Measurements from ENCODE around the gene HSPA1B.
"Not testable (repeated sequence)": the region's sequence is repeated elsewhere in the genome, so short reads cannot be mapped to it uniquely, and the experiment has no call there.

HSPA1B gene

DNA sequence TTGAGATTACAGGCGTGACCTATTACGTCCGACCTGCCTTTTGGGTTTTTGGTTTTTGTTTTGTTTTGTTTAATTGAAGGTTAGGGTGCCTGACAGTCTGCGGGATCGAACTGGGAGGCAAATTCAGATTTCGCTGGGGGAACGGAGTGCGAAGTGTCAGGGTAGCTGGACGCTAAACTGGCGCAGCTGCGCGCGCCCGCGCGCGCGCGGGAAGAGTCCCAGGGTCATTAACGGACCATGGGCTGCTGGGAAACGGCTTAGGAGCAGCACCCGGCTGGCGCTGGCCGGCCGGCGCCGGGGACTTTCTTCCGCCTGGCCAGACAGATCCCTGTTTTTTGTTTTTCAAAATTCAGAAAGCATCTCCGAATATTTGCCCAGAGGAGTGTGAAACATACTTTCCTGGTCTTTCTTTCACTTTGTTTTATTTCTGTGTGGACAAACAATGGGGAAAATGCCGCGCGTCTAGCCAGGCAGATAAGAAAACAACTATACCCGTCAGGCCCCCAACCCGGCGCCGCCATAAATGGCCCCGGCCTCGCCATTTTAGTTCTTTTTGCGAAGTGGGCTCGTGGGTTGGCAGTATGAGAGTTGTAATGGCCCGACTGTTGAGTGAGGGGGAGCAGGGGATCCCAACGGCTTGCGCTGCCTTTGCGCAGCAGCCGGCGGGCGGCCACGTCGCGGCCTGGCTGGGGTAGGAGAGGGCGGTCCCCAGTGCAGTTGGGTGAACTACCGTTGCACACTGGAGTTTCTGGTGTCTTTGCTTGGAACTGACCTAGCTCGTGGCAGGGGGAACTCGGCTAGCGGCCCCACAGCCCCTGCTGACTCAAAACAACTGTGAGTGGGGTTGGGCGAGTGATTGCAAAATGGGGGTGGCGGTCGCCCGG is 7.1 kb downstream of the HSPA1B start:
- Histone ChIP-seq H3K4me1 (ENCODE audit: insufficient read depth, low read length) (peaks cover 8% of the 10 kb centered on the region; the same call in 1 of the 2 replicates), H3K9ac (ENCODE audit: low read depth, low read length) (peak overlapping the region; percentile 99), H3K27ac (ENCODE audit: low read length) (peak overlapping the region; percentile 93), H3K27me3 (ENCODE audit: insufficient read depth, low read length) (no peaks in the 10 kb centered on the region), H3K9me3 (ENCODE audit: insufficient read depth, low read depth, low read length) (no peaks in the 10 kb centered on the region), H3K4me3 (ENCODE audit: low read length) (peak overlapping the region; percentile 91), H3K36me3 (ENCODE audit: insufficient read depth, low read depth, low read length) (peaks cover 39% of the 10 kb centered on the region)

DNA sequence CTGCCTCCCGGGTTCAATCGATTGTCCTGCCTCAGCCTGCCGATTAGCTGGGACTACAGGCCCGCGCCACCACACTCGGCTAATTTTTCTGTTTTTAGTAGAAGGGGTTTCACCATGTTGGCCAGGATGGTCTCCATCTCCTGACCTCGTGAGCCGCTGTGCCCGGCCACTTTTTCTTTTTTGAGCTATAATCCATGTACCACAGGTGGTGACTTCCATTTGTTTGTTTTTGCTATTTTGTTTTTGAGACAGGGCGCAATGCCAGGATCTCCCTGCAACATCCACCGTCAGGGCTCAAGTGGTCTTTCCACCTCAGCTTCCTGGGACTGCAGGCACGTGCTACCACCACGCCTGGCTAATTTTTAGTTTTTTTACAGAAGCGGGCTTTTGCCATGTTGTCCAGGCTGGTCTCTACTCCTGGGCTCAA is 8.5 kb downstream of the HSPA1B start:
- H3K27ac ChIP-seq (ENCODE audit: low read length) = peak overlapping the region; percentile 12
- no peaks in the 10 kb centered on the region for H3K9me3 ChIP-seq (ENCODE audit: insufficient read depth, low read depth, low read length)
- H3K36me3 ChIP-seq (ENCODE audit: insufficient read depth, low read depth, low read length) = peaks cover 53% of the 10 kb centered on the region
- peaks cover 8% of the 10 kb centered on the region; the same call in 1 of the 2 replicates for H3K4me1 ChIP-seq (ENCODE audit: insufficient read depth, low read length)
- H3K9ac ChIP-seq (ENCODE audit: low read depth, low read length) = peak overlapping the region; percentile 99
- no peaks in the 10 kb centered on the region for H3K27me3 ChIP-seq (ENCODE audit: insufficient read depth, low read length)
- H3K4me3 ChIP-seq (ENCODE audit: low read length) = peak overlapping the region; percentile 91

DNA sequence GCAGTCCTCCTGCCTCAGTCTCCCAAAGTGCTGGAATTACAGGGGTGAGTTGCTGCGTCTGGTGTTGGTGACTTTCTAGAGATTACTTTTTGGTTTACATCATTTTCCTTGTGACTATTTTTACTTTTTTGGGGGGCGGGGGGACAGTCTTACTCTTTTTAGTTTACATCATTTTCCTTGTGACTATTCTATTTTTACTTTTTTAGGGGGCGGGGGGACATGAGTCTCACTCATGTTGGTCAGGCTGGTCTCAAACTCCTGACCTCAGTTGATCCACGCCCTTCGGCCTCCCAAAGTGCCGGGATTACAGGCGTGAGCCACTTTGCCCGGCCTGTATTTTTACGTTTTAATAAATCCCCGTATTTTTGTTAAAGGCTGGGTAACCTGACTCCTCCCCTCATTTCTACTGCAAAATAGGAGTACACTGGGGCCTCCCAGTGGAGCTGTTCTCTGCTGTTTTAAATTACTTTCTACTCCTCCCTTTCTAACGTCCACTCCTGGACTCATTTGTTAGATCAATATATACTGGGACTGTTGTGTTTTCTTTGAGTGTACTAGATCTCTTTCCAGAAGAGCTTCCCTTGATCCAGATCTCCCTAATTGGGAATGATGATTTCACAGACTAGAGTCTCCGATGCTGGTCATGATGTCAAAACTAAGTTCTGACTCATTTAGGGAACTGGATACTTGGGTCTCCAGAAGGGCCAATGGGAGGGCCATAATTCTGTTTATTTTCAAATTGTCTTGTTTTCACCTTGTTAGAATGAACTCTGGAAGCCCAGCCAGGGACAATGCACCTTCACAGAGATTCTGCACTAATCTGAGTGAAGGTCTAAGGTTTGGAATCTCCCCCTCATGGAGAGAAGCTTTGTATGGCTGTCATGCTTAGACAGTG is 9.2 kb downstream of the HSPA1B start:
- peaks cover 53% of the 10 kb centered on the region for H3K36me3 ChIP-seq (ENCODE audit: insufficient read depth, low read depth, low read length)
- peak overlapping the region; percentile 12 for H3K27ac ChIP-seq (ENCODE audit: low read length)
- H3K4me1 ChIP-seq (ENCODE audit: insufficient read depth, low read length) = peaks cover 8% of the 10 kb centered on the region; the same call in 1 of the 2 replicates
- no peaks in the 10 kb centered on the region for H3K27me3 ChIP-seq (ENCODE audit: insufficient read depth, low read length)
- no peaks in the 10 kb centered on the region for H3K9me3 ChIP-seq (ENCODE audit: insufficient read depth, low read depth, low read length)
- H3K4me3 ChIP-seq (ENCODE audit: low read length) = peak overlapping the region; percentile 91
- peak overlapping the region; percentile 99 for H3K9ac ChIP-seq (ENCODE audit: low read depth, low read length)

DNA sequence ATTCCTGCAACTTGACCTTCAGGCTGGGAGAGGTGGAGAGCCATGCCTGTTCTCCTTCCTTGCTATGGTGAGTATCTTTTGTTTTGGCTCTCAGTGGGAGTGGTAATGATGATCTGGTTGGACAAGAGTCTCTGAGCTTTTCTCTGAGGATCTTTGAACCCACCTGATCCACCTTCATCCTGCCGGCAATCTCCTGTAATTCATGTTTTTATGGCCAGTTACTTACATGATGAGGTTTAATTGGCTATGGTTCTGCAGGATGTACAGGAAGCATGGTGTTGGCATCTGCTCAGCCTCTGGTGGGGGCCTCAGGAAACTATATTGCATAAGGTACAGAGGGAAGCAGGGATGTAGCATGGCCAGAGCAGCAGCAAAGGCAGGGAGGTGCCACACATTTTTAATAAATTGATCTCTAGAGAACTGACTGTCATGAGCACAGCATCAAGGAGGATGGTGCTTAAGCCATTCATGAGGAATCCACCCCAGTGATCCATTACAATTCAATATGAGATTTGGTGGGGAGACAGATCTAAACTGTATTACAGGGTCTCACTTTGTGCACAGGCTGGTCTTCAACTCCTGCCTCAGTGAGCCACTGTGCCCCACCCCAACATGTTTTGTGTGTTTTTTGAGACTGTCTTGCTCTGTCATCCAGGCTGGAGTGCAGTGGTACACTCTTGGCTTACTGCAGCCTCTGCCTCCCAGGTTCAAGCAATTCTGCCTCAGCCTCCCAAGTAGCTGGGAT is 10.0 kb downstream of the HSPA1B start:
- Histone ChIP-seq H3K4me1 (ENCODE audit: insufficient read depth, low read length) (peaks cover 8% of the 10 kb centered on the region; the same call in 1 of the 2 replicates), H3K4me3 (ENCODE audit: low read length) (peak overlapping the region; percentile 91), H3K27ac (ENCODE audit: low read length) (no peak overlapping the region), H3K27me3 (ENCODE audit: insufficient read depth, low read length) (no peaks in the 10 kb centered on the region), H3K36me3 (ENCODE audit: insufficient read depth, low read depth, low read length) (peaks cover 53% of the 10 kb centered on the region), H3K9me3 (ENCODE audit: insufficient read depth, low read depth, low read length) (no peaks in the 10 kb centered on the region), H3K9ac (ENCODE audit: low read depth, low read length) (peak overlapping the region; percentile 99; the same call in 1 of the 2 replicates)

DNA sequence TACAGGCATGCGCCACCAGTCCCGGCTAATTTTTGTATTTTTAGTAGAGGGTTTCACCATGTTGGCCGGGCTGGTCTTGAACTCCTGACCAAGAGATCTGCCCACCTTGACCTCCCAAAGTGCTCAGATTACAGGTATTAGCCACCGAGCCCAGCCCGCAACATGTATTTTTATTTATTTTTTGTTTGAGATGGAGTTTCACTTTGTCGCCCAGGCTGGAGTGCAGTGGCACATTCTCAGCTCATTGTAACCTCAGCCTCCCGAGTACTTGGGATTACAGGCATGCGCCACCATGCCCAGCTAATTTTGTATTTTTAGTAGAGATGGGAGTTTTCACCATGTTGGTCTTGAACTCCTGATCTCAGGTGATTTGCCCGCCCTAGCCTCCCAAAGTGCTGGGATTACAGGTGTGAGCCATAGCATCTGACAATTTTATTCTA is 10.6 kb downstream of the HSPA1B start:
- H3K9me3 ChIP-seq (ENCODE audit: insufficient read depth, low read depth, low read length); H3K4me1 ChIP-seq (ENCODE audit: insufficient read depth, low read length); H3K27ac ChIP-seq (ENCODE audit: low read length); H3K27me3 ChIP-seq (ENCODE audit: insufficient read depth, low read length): not testable (repeated sequence)
- Histone ChIP-seq H3K4me3 (ENCODE audit: low read length) (peak overlapping the region; percentile 91), H3K36me3 (ENCODE audit: insufficient read depth, low read depth, low read length) (peaks cover 53% of the 10 kb centered on the region), H3K9ac (ENCODE audit: low read depth, low read length) (peak overlapping the region; percentile 99; the same call in 1 of the 2 replicates)

DNA sequence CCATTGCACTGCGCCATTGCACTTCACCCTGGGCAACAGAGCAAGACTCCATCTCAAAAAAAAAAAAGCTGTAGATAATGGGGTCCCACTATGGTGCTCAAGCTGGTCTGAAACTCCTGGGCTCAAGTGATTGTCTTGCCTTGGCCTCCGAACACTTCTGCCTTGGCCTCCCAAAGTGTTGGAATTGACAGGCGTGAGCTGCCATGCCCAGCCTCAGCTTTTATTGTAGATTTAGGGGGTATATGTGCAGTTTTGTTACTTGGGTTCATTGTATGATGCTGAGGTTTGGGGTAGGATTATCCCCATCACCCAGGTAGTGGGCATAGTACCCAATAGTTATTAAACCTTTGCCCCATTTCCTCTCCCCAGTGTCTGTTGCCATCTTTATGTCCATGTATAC is 11.4 kb downstream of the HSPA1B start:
- peak overlapping the region; percentile 91; the same call in 1 of the 2 replicates for H3K4me3 ChIP-seq (ENCODE audit: low read length)
- no peak overlapping the region for H3K27ac ChIP-seq (ENCODE audit: low read length)

DNA sequence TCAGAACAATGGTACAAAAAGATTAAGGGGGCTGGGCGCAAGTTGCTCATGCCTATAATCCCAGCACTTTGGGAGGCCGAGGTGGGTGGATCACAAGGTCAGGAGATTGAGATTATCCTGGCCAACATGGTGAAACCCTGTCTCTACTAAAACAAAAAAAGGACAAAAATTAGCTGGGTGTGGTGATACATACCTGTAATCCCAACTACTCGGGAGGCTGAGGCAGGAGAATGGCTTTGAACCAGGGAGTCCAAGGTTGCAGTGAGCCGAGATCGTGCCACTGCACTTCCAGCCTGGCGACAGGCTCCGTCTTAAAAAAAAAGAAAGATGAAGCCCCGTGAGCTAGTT is 12.2 kb downstream of the HSPA1B start:
- not testable (repeated sequence) for H3K27ac ChIP-seq (ENCODE audit: low read length); H3K9ac ChIP-seq (ENCODE audit: low read depth, low read length); H3K27me3 ChIP-seq (ENCODE audit: insufficient read depth, low read length); H3K4me3 ChIP-seq (ENCODE audit: low read length); H3K4me1 ChIP-seq (ENCODE audit: insufficient read depth, low read length); H3K9me3 ChIP-seq (ENCODE audit: insufficient read depth, low read depth, low read length)
- peaks cover 53% of the 10 kb centered on the region for H3K36me3 ChIP-seq (ENCODE audit: insufficient read depth, low read depth, low read length)

More for the DNA sequence above, 11.4 kb downstream of the HSPA1B start:
- Histone ChIP-seq H3K4me1 (ENCODE audit: insufficient read depth, low read length) (peaks cover 8% of the 10 kb centered on the region; the same call in 1 of the 2 replicates), H3K9me3 (ENCODE audit: insufficient read depth, low read depth, low read length) (no peaks in the 10 kb centered on the region), H3K9ac (ENCODE audit: low read depth, low read length) (no peak overlapping the region), H3K27me3 (ENCODE audit: insufficient read depth, low read length) (no peaks in the 10 kb centered on the region), H3K36me3 (ENCODE audit: insufficient read depth, low read depth, low read length) (peaks cover 53% of the 10 kb centered on the region)

DNA sequence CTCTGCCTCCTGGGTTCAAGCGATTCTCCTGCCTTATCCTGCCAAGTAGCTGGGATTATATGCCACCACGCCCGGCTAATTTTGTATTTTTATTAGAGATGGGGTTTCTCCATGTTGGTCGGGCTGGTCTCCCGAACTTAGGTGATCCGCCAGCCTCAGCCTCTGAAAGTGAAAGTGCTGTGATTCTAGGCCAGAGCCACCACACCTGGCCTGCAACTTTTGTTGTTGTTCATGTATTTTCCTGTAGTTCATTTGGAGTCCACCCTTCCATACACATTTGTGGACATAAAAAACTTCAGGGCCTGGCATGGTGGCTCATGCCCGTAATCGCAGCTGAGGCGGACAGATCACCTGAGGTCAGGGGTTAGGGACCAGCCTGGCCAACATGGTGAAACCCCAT is 14.5 kb downstream of the HSPA1B start:
- Histone ChIP-seq H3K36me3 (ENCODE audit: insufficient read depth, low read depth, low read length) (peaks cover 39% of the 10 kb centered on the region), H3K9me3 (ENCODE audit: insufficient read depth, low read depth, low read length) (no peaks in the 10 kb centered on the region), H3K27ac (ENCODE audit: low read length) (no peak overlapping the region), H3K27me3 (ENCODE audit: insufficient read depth, low read length) (no peaks in the 10 kb centered on the region), H3K4me3 (ENCODE audit: low read length) (no peak overlapping the region), H3K9ac (ENCODE audit: low read depth, low read length) (no peak overlapping the region), H3K4me1 (ENCODE audit: insufficient read depth, low read length) (peaks cover 8% of the 10 kb centered on the region; the same call in 1 of the 2 replicates)

DNA sequence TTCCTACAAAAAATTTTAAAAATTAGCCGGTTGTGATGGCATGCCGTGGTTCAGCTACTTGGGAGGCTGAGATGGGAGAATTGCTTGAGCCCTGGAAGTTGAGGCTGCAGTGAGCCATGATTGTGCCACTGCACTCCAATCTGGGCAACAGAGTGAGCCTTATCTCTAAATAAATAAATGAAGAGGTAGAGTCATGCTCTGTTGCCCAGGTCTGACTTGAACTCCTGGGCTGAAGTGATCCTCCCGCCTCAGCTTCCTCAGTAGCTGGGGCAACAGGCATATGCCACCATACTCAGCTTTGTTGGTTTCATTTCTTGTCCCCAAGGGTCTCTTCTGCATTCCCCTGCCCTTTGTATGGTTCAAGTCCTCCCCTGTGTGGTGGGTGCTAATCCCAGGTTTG is 17.0 kb downstream of the HSPA1B start:
- no peak overlapping the region for H3K9ac ChIP-seq (ENCODE audit: low read depth, low read length)
- H3K36me3 ChIP-seq (ENCODE audit: insufficient read depth, low read depth, low read length) = peaks cover 14% of the 10 kb centered on the region
- H3K9me3 ChIP-seq (ENCODE audit: insufficient read depth, low read depth, low read length) = no peaks in the 10 kb centered on the region
- no peak overlapping the region for H3K27ac ChIP-seq (ENCODE audit: low read length)
- H3K4me1 ChIP-seq (ENCODE audit: insufficient read depth, low read length) = no peaks in the 10 kb centered on the region
- no peaks in the 10 kb centered on the region for H3K27me3 ChIP-seq (ENCODE audit: insufficient read depth, low read length)
- no peak overlapping the region for H3K4me3 ChIP-seq (ENCODE audit: low read length)

DNA sequence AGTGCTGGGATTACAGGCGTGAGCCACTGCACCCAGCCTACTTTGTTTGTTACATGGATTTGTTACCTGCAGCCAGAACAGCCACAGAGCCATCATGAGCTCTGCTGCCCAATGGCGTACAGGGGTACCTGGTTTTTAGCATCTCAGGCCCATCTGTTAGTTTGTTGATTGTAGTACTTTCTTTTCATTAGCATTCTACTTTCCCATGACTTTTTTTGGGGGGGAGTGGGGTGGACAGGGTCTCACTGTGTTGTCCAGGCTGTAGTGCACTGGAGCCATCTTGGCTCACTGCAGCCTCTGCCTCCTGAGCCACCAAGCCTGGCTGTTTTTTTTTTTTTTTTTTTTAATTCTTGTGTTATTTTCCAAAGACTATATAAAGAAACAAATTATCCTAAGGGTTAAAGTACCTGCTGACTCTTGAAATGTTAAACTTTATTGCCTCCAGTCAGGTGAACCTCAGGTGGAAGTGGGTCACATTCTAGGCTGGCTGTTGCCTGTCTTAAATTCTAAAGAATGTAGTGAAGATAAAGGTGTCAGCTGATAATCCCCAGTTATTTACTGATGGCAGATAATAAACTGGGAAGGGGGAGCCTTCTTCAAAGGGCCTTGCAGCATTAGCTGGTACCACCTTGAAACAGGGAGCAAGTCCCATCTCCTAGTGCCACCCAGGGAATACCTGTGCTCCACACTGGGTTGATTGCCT is 19.9 kb downstream of the HSPA1B start:
- no peaks in the 10 kb centered on the region for H3K27me3 ChIP-seq (ENCODE audit: insufficient read depth, low read length)
- H3K9me3 ChIP-seq (ENCODE audit: insufficient read depth, low read depth, low read length) = no peaks in the 10 kb centered on the region
- H3K4me3 ChIP-seq (ENCODE audit: low read length) = no peak overlapping the region
- H3K36me3 ChIP-seq (ENCODE audit: insufficient read depth, low read depth, low read length) = no peaks in the 10 kb centered on the region
- no peak overlapping the region for H3K9ac ChIP-seq (ENCODE audit: low read depth, low read length)
- no peak overlapping the region for H3K27ac ChIP-seq (ENCODE audit: low read length)
- H3K4me1 ChIP-seq (ENCODE audit: insufficient read depth, low read length) = no peaks in the 10 kb centered on the region
